WI38 (cell line): ENCODE measurements around the gene TUFT1.

Experiments
- H3K4me3 ChIP-seq: 2 replicates; pipeline ENCODE4 v1.5.1; 2011; ENCODE audit warnings: low read depth, mild to moderate bottlenecking, control low read depth, low read length
- CTCF ChIP-seq: IDR thresholded peaks from 2 replicates; pipeline ENCODE4 v1.5.1; 2012; ENCODE audit warnings: low read depth, mild to moderate bottlenecking, control low read depth, low read length

TUFT1 gene

GRCh38 chr1:151499930-151500329 lies 40.2 kb upstream of the TUFT1 start:
- no peak for TF ChIP-seq CTCF
- H3K4me3 ChIP-seq, result no peak overlapping the region

- TF ChIP-seq CTCF, result no peak
- H3K4me3 ChIP-seq, result no peak overlapping the region
Measured at GRCh38 chr1:151501474-151501873, 38.6 kb upstream of the TUFT1 start.

GRCh38 chr1:151502035-151502700 lies 37.9 kb upstream of the TUFT1 start:
- no peak overlapping the region for H3K4me3 ChIP-seq
- TF ChIP-seq CTCF, result no peak

DNA sequence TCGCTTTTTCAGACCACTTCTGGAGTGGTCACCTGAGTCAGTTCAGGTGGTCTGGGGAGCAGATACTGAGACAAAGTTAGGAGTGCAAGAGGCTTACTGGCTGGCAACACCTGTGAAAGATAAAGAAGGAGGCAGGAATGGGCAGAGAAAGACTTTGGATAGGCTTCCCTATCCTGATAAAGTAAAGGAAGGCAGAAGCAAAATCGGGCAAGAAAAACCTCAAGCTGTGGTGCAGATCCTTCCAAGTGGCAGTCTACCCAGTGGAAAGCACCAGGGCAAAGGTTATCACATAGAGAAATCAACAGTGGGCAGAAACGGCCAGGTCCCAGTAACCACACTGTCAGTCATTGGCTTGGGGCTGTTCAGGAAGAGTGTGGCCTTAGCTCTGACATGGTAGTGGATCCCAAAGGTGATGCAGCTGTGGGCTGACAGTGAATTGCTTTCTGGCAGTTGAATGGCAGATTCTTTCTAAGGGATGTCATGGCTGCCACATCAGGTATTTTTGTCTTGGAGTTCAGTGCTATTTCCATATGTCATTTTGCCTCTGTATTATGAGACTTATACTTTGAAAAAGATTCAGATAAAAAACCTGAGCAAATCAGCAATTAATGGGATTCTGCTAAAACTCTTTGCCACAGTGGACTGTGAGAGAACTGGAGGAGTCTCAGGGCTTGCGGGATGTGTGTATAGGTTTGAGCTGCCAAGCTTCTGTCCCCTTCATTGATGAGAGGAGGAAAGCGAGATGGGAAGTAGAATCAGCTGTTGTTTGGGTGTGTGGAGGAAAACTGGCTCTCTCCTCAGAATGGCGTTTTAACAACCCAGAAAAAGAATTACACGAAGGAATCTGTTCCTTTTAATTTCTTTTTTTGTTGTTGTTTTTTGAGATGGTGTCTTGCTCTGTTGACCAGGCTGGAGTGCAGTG lies 37.0 kb upstream of the TUFT1 start:
- TF ChIP-seq CTCF, result no peak

DNA sequence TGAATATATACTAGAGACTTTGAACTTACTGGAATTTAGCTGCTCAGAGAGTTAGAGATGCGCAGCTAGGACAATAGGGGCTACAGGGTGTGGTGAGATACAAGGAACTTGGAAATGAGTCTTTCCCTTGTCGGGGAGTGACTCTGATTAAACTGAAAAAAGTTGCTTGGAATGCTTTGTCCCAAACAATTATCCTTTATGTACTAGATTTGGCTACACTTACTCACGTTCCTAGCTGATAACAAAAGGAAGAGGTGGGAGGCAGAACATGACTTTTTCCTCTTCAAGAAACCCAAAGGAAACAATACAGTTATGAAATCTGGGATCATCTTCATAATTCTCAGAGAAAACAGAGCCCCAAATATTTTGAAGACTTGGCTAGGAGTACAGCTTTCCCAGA lies 35.9 kb upstream of the TUFT1 start:
- TF ChIP-seq CTCF, result no peak
- no peak overlapping the region for H3K4me3 ChIP-seq

More for the DNA sequence above, 37.0 kb upstream of the TUFT1 start:
- H3K4me3 ChIP-seq, result no peak overlapping the region

GRCh38 chr1:151504759-151505158 lies 35.4 kb upstream of the TUFT1 start:
- no peak overlapping the region for H3K4me3 ChIP-seq

More at GRCh38 chr1:151504759-151505158, 35.4 kb upstream of the TUFT1 start:
- no peak for TF ChIP-seq CTCF
